Measurements from ENCODE around the gene PFKFB4.
"Not testable (repeated sequence)": the region's sequence is repeated elsewhere in the genome, so short reads cannot be mapped to it uniquely, and the experiment has no call there.

PFKFB4 gene

GRCh38 chr3:48555949-48556795 is 431 bp downstream of the PFKFB4 start:
- DNase-seq: no peak

DNA sequence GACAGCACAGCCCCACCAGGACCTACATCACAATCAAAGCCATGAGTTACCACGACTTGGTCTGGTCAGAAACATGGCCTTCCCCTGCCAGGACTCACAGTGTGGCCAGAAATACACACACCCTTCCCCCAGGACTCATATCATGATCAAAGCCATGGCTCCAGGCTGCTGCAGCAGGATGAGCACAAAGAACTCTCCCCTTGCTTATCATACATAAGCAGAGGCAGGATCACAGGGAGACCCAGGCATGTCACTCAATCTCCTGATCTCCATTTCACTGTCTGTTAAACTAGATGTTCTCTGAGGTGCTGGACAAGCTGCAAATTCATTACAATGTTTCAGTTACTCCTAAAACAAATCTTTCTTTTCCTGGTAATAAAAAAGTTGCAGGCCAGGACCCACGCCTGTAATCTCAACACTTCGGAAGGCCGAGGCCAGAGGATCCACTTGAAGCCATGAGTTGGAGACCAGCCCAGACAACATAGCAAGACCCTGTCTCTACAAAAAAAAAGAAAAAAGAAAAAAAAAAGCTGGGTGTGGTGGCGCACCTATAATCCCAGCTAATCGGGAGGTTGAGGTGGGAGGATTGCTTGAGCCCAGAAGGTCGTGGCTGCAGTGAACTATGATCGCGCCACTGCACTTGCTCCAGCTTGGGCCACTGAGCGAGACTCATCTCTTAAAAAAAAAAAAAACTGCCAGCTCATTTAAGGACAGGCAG is 1.2 kb downstream of the PFKFB4 start:
- no peak for DNase-seq

GRCh38 chr3:48553886-48554845 is 2.4 kb downstream of the PFKFB4 start:
- no peak for DNase-seq

GRCh38 chr3:48553361-48553760 is 3.2 kb downstream of the PFKFB4 start:
- no peak for DNase-seq

DNA sequence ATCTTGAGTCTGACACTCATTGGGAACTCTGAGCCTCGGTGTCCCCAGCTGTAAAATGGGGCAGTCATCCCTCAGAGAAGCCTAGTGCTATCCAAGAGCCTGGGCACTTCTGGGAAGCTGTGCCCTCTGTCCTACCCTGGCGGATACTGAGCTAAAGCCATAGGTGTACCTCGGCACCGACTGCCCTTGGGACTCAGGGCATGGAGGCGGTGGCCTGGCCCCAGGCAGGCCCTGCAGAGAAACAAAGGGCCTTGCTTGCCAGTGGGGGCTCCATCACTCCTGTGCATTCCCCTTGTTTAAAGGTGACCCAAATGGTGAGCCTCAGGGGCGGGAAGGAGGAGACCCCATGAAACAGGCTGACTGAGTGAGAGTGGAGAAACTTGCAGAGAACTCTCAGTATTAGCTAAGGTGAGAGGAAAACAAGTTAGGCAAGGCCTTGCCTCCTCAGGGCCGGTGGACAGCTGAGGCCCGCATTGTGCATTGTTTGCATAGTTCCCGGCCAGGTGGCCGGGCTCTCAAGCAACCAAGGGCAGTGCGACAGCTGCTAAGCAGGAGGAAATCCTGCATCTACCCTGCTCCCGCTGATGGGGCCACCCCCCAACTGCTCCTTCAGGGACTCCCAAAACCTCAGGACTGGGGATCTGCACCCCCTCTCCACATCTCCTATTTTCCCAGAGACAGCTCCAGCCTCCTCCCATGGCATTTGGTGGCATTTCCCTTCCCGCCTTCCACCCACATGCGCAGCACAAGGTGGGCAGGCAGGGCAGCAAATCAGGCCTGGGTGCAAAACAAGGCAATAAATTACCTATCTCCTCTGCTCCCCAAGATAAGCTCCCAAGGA is 4.3 kb downstream of the PFKFB4 start:
- DNase-seq: no peak

DNA sequence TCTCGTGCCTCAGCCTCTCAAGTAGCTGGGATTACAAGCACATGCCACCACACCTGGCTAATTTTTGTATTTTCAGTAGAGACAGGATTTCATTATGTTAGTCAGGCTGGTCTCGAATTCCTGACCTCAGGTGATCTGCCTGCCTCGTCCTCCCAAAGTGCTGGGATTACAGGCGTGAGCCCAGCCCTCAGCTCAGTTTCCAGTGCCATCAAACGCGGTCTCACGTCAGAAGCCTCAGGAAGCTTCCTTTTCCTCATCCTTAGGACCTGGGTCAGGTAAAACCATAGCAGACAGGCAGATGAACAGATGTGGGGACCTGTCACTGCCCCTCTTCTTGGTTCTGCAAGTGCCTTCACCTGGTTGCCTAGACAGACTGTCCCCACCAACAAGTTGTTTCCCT is 5.0 kb downstream of the PFKFB4 start:
- DNase-seq: not testable (repeated sequence)

DNA sequence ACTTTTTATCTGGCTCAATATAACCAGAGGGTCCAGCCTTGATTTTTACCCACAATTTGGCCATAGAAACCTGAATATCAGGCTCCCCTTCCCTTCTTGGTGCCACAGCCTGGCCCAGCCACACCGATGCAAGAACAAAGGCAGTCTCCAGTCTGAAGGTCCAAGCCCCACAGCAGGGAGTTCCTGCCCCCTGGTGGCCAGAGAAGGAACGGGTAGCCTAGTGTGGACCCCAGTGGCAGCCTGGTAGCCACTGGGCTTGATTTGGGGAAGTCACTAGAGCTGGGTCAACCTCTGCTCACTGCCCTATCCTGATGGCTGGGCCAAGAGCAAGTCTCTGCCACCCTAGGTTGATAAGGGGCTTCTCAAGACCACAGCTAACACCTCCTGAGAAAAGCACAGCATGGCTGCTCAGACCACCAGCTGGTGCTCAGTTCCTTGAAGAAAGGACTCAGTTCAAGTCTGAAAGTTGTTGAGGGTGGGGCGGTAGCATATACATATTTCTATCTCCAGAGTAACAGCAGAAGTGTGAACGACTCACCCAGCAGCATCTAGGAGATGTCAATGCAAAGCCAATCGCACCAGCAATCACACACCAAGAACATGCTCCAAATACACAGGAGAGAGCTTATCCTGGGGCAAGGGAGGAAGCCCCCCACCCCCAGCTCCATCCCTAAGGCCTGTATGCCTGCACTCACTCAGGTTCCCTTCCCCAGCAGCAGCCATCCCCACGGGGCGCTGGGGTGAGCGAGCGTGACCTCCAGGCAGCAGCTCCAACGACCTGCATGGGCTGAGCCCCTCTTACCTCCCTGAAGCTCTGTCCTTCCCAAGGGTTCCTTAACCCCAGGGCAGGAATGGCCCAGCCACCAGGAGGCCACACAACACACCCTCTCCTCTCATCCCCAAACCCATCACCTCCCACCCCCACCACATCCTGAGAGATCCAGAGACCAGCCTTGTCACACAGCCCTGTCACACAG is 7.6 kb downstream of the PFKFB4 start:
- DNase-seq: peak; percentile 78

DNA sequence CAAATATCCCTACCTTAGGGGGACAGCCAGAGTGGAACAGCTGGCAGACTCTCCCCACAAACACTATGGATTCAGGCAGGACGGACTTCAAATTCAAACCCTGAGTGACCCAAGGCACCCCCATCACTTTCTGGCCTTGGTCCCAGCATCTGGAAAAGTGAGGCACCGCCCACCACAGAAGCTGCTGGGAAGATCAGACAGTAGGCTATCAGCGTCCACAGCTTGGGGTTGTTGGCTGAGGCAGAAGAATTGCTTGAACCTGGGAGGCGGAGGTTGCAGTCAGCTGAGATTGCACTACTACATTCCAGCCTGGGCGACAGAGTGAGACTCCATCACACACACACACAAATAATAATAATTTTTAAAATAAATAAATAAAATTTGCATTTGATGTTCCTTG is 8.5 kb downstream of the PFKFB4 start:
- DNase-seq: no peak

DNA sequence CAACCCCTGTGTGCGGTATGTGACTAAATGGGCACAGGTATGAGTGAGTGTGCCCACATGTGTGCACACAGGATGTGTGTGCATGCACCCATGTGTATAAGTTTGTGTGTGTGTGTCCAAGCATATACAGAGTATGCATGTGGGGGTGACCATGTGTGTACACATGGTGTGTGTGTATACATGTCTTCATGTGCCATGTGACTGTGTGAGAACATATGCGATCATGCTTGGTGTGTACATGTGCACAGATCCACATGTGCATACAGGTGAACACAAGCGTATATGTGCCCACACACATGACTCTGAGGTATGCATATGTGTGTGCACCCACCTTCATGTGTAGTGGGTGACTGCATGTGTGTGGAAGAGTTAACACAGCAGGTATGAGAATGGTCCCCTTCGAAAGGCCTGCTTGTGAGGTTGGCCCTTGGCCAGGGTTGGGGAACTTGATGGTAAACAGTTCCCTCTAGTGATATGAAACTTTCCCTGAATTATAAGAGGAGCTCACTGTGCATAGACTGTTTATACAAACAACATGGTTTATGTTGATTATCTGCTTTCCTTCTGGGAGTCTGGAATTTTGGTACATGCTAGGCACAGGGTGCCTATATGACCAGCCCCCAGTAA is 10.3 kb downstream of the PFKFB4 start:
- DNase-seq: no peak

DNA sequence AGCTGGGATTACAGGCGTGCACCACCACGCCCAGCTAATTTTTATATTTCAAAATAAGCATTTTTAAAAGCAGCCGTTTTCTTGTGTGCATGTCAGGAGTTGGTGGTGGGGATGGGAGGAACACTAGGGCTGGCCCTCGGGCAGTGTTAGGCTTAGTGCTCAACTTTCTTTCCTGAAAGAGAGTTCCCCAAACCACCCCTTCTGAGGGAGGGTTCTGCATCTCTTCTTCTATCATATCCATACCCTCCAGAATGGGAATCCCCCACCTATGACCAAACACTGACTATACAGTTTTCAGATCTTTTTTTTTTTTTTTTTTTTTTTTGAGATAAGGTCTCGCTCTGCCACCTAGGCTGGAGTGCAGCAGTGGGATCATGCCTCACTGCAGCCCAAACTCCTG is 12.5 kb downstream of the PFKFB4 start:
- no peak for DNase-seq

DNA sequence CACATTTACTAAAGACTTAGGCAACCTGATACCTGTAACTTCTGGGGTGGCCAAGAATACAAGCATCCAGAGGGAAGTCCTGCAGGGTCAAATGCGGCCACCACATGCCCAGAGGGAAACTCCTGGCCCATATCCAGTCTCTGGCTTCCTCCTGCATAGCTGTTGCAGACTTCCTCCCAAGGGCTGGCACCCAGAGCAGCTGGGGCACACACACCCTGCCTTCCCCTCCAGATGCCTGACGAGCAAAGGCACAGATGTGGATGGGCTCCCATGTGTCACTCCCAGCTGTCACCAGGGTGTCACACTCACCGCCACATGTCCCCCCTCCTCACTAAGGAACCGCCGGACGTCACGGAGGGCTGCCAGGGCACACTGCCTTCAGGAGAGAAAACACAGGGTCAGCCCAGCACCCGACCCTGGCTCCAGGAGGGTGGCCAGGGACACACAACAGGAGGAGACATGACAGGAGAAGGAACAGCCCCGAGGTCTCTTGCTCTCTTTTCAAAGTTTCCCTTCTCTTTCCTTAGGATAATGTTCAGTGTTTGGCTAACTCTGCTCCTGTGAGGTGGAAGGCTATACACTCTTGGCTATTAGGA is 13.2 kb downstream of the PFKFB4 start:
- no peak for DNase-seq

DNA sequence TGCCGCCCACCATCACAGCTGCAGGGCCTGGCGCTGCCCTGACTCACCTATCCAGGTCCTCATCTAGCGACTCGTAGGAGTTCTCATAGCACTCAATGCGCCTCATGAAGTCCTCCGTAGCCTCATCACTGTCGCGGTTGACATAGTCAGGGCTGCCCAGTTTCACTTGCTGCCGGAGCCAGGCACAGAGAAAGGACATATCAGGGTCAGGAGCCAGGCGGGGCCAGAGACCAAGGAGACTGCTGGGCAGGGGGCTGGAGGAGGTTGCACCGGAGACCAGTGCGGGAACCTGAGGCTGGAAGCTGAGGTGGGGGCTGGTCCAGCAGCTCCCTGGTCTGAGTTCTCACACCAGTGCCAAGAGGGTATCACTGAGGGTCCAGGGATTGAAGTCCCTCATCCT is 18.2 kb downstream of the PFKFB4 start:
- no peak for DNase-seq

GRCh38 chr3:48536785-48537184 is 19.8 kb downstream of the PFKFB4 start:
- no peak for DNase-seq

DNA sequence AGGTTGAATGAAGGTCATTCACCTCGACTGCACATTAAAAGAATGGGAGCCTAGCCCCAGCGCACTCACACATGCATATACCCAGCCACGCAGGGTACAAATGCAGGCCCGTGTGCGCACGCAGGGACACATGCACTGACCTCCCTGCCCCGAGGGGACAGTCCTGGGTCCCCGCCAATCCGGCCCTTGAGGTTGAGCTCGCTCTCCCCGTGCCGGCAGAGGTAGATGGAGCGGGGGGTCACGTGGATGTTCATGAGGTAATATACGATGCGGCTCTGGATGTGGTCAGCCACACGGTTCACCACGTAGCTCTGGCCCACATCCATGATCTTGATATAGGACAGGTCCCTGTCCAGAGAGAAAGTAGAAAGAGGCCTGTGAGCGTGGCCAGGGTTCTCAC is 20.5 kb downstream of the PFKFB4 start:
- no peak for DNase-seq

DNA sequence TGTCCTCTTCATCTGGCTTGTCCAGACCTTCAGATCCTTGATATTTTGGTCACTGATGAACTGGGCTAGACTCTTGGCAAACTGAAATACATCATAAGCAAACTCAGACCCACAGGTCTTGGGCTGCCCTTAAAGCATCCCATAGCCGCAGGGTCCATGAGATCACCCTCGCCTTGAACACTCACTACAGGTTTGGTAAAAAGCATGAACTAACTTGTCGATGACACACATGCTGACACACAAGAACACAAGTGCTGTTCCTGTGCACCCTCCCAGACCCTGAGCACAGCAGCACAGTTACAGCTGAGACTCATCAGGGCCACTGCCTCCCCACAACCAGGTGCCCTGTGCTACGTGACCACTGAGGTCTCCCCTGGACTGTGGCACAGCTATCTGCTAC is 21.0 kb downstream of the PFKFB4 start:
- no peak for DNase-seq

GRCh38 chr3:48532977-48533337 is 23.6 kb downstream of the PFKFB4 start:
- DNase-seq: no peak

DNA sequence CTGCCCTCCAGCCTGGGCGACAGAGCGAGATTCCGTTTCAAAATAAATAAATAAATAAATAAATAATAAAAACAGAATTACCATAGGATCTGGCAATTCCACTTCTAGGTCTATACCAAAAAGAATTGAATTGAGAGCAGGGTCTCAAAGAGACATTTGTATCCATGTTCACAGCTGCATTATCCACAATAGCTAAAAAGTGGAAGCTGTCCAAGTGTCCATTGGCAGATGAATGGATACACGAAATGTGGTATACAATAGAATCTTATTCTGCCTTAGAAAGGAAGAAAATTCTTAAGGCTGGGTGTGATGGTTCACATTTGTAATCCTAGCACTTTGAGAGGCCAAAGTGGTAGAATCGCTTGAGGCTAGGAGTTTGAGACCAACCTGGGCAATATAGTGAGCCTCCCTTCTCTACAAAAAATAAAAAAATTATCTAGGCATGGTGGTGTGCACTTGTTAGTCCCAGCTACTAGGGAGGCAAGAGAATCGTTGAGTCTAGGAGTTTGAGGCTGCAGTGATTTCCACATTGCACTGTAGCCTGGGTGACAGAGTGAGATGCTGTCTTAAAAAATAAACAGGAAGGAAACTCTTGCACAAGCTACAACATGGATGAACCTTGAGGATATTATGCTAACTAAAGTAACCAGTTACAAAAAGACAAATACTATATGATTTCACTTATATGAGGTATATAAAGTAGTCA is 24.2 kb downstream of the PFKFB4 start:
- DNase-seq: no peak

DNA sequence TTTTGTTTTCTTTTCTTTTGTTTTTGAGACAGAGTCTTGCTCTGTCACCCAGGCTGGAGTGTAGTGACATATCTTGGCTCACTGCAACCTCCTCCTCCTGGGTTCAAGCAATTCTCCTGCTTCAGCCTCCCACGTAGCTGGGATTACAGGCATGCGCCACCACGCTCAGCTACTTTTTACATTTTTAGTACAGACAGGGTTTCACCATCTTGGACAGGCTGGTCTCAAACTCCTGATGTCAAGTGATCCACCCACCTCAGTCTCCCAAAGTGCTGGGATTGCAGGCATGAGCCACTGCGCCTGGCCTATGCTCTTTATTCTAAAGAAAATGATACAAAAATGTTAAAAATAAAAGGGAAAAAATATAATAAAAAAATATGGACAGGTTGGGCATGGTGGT is 25.9 kb downstream of the PFKFB4 start:
- DNase-seq: not testable (repeated sequence)

DNA sequence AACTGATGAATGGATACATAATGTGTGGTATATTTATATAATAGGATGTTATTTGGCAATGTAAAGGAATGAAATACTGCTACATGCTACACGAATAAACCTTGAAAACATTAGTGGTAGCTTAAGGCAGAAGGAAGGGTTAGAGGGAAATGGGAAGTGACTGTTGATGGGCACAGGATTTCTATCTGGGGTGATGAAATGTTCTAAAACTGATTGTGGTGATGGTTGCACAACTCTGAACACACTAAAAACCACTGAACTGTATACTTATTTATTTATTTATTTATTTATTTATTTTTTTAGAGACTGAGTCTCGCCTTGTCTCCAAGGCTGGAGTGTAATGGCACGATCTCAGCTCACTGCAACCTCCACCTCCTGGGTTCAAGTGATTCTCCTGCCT is 27.8 kb downstream of the PFKFB4 start:
- no peak for DNase-seq

GRCh38 chr3:48528048-48528447 is 28.6 kb downstream of the PFKFB4 start:
- DNase-seq: no peak
